GM13976 (cell line): Measurements from ENCODE around the gene AKIRIN2.

Experiments
- DNase-seq: peaks from one replicate; pipeline ENCODE4 v3.0.0; 2012; ENCODE audit warnings: low spot score
- in situ Hi-C: fragments of 300-500 bp; cut with MboI; formaldehyde crosslinking; loops from one replicate; pipeline ENCODE4 v1.12.0; 2022; ENCODE audit warnings: low sequenced_read_pairs, mixed read lengths, inconsistent platforms; ENCODE audit not compliant: unreplicated experiment
- TF ChIP-seq, protein P1 (sequence below): IDR thresholded peaks from 2 replicates; pipeline ENCODE4 v1.5.1; 2012; ENCODE audit warnings: borderline replicate concordance, mild to moderate bottlenecking; ENCODE audit not compliant: insufficient read depth; ENCODE audit errors: extremely low read depth, missing control alignments, control extremely low read depth

Gene AKIRIN2

DNA sequence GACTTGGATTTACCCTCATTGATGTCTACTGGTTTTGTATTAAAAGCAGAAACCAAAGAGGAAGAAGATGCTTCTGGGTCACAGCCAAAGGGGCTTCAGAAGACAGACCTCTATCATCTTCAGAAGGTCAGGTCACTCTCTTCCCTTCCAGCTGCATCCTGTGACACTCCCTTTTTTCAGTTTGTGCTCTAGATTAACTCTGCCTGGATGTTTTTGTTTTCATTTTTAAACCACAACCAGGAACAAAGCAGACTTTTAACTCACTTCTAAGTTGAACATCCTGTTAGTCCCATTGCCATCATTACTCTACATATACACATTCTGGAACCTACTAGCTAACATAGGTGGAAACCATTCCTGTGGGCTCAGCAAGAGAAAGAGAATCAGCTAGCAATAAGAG, 45.2 kb downstream of the AKIRIN2 start:
- in situ Hi-C loops, result no loop called here
- no peak for DNase-seq

DNA sequence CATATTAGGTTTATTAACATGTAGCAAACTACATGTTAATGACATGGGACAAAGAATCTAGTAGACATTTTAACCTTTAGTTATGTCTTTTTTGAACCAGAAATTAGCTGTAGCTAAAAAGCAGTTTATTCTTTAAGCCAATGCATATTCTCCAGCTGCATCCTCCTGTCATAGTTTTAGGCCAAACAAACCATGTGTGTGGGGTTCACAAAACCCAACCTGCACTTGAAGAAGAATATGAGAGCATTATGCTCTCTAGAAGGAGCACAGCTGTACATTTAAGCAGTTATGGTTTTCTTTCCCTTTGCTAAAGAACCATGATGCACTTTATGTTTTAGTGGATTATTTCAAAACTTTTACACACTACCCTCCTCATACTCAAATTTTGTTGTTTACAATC, 46.2 kb downstream of the AKIRIN2 start:
- in situ Hi-C loops, result no loop called here
- DNase-seq, result no peak
- TF ChIP-seq, protein P1, sequence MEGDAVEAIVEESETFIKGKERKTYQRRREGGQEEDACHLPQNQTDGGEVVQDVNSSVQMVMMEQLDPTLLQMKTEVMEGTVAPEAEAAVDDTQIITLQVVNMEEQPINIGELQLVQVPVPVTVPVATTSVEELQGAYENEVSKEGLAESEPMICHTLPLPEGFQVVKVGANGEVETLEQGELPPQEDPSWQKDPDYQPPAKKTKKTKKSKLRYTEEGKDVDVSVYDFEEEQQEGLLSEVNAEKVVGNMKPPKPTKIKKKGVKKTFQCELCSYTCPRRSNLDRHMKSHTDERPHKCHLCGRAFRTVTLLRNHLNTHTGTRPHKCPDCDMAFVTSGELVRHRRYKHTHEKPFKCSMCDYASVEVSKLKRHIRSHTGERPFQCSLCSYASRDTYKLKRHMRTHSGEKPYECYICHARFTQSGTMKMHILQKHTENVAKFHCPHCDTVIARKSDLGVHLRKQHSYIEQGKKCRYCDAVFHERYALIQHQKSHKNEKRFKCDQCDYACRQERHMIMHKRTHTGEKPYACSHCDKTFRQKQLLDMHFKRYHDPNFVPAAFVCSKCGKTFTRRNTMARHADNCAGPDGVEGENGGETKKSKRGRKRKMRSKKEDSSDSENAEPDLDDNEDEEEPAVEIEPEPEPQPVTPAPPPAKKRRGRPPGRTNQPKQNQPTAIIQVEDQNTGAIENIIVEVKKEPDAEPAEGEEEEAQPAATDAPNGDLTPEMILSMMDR, result no peak

More for the DNA sequence above, 45.2 kb downstream of the AKIRIN2 start:
- TF ChIP-seq, protein P1, result no peak

DNA sequence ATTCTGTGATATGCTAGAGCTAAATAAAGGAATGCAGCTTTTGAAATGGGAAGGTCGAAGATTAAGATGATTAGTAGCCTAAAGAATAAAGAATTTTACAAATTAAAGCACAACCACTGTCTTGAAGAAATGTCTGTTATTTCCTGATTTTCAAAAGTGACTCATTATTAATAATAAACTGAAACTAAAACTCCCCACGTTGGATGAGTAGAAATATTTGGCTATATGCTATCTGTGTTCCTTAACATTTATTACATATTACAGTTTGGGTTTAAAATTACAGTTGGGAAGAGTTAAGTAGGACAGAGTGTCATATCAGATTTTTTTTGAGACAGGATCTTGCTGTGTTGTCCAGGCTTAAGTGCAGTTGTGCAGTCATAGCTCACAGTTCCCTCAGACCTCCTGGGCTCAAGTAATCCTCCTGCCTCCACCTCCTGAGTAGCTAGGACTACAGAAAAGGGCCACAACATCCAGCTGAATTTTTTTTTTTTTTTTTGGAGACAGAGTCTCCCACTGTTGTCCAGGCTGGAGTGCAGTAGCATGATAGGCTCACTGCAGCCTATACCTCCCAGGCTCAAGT, 47.1 kb downstream of the AKIRIN2 start:
- no peak for DNase-seq
- in situ Hi-C loops, result no loop called here
- TF ChIP-seq, protein P1, result no peak

DNA sequence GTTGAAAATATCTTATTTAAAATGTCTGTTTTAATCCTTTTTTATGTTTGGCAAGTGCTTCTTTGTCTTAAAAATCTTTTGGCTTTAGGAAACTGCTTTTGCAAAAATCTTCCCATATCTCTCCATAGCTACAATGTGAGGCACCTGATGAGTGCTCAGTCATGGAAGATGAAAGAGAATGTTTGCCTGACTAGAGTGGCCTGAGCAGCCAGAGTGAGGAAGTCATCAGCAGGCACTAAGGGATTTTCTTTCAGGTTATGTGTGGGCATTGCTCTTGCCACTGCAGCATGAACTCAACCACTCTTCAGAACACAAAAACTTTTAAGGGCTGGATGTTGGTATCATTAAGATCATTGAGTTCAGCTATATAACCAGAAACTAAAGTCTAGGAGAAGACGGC, 47.9 kb downstream of the AKIRIN2 start:
- TF ChIP-seq, protein P1, result no peak
- DNase-seq, result no peak
- in situ Hi-C loops, result no loop called here

DNA sequence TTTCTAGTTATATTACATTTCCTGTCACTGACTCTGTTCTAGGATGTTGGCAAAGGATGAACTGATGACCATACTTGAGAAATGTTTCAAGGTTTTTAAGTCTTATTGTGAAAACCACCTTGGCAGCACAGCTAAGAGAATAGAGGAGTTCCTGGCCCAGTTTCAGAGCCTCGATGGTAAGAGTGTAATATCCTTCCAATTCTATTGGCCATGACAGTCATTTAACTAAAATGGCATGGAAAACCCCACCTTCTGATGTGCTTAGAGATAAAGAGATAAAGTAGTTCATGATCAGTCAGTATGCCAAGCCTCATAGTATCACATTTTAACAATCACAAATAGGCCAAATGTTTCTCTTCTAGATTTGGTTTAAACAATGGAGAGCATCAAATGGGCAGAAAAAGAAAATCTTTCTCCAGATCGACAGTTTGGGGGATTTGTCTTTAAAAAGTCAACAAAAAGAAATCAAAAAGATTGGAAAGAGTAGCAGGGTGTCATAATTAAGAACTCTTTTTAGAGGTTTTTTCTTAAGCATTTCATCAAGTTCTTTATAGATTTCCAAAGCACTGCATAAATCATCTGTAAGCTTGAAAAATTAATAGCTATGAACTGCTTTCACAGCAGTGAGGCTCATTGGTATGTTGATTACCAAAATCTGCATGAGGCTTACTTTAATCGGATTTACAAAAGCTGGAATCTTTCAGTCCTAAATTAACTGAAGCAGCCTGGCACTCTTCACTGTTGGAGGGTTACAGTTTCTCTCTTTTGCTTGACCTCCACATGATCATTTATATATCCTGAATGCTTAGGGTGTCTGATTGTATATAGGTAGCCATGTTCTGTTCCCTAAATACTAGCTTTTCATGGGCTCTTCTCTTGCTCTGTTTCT, 48.7 kb downstream of the AKIRIN2 start:
- DNase-seq, result no peak
- TF ChIP-seq, protein P1, result no peak
- in situ Hi-C loops, result no loop called here

DNA sequence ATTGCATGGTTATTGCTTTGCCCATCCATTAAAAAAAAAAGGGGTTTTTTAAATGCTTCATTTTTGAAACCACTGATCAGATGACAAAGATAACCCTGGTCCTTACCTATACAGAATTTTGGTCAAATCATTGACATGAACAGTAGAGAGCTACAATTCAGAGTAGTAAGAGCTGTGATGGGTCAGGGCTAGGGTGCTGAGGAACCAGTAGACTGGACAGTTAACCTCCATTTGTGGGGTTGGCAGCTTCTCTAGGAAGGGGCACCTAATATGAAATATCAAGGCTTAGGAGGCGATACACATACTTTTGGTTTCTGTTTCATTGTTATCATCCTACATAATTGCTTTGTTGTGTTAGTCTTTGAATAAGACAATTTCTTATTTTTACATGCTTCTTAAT, 57.0 kb downstream of the AKIRIN2 start:
- in situ Hi-C loops, result no loop called here
- TF ChIP-seq, protein P1, result no peak
- DNase-seq, result peak; percentile 39
